K562 (cell line): ENCODE measurements around the gene FHIT. TPM values are rescaled to one million over a fixed set of nuclear protein-coding genes. Genes with fewer than 3 reads are reported as not detected.
A peak's percentile ranks its signal among the peaks of the same experiment; 100 is the strongest.

Experiments
- ATF7 ChIP-seq: fragments of 450-650 bp; IDR thresholded peaks from 2 replicates; pipeline ENCODE4 v1.7.1; 2014; ENCODE audit warnings: mild to moderate bottlenecking, moderate library complexity
- BHLHE40 ChIP-seq: IDR thresholded peaks from 2 replicates; pipeline ENCODE4 v1.6.1; 2011; ENCODE audit warnings: low read length, improper control_type of control experiment
- IFI16 ChIP-seq: fragments of 250-450 bp; sonication (Bioruptor Pico); IDR thresholded peaks from 2 replicates; pipeline ENCODE4 v2.1.2; 2022; ENCODE audit warnings: mild to moderate bottlenecking, inconsistent platforms
- JUND ChIP-seq, 2 experiments: IDR thresholded peaks; 2 replicates in 1 of 2; 3 replicates in 1 of 2; pipeline ENCODE4 v1.6.1; 2011; ENCODE audit warnings: borderline replicate concordance in 2 of 2, low read depth in 2 of 2, low read length in 2 of 2, improper control_type of control experiment in 1 of 2, missing biosample characterization in 1 of 2, missing genetic modification characterization in 1 of 2, missing genetic modification reagents in 1 of 2
- NFATC3 ChIP-seq: fragments of 450-650 bp; IDR thresholded peaks from 2 replicates; pipeline ENCODE4 v1.6.1; 2017; ENCODE audit warnings: mild to moderate bottlenecking
- TAF7 ChIP-seq: fragments of 450-650 bp; IDR thresholded peaks from 2 replicates; pipeline ENCODE4 v1.6.1; 2016; ENCODE audit warnings: missing genetic modification characterization, missing compliant biosample characterization
- ZNF707 ChIP-seq: fragments of 250-450 bp; sonication (Bioruptor Pico); conservative IDR thresholded peaks from 2 replicates; pipeline ENCODE4 v1.8.0; 2022; ENCODE audit warnings: inconsistent platforms, mild to moderate bottlenecking, moderate library complexity
- ZZZ3 ChIP-seq: fragments of 450-650 bp; IDR thresholded peaks from 2 replicates; pipeline ENCODE4 v1.6.1; 2016; ENCODE audit warnings: antibody characterized with exemption, mild to moderate bottlenecking, moderate library complexity
- polyA plus RNA-seq, 8 experiments: library from polyadenylated mRNA; depleted of rRNA in 4 of 8; stranded (reverse) in 5 of 8; unstranded in 3 of 8; fragments of >200 nt; fragmentation: Nextera tagmentation in 2 of 8; fragmentation: Illumina TruSeq in 1 of 8; extraction: Ambion mirVana in 2 of 8; extraction: Trizol in 1 of 8; gene quantifications; 2 replicates each; pipeline versions ENCODE4 v1.2.1 to v1.2.3, GENCODE V29; 2011 to 2014; ENCODE audit warnings: inconsistent platforms in 1 of 8, missing spikeins in 1 of 8
- total RNA-seq, 7 experiments: library from RNA; depleted of rRNA in 6 of 7; stranded (reverse); fragments of >200 nt in 6 of 7; fragmentation: Illumina TruSeq in 2 of 7; extraction: Trizol in 2 of 7; gene quantifications; 2 replicates each; pipeline versions ENCODE4 v1.2.1 to v1.2.3, GENCODE V29; 2011 to 2021; ENCODE audit warnings: low replicate concordance in 1 of 7
- TF ChIP-seq, protein P1 (sequence below): fragments of 450-650 bp; IDR thresholded peaks from 2 replicates; pipeline ENCODE4 v1.6.1; 2016; ENCODE audit warnings: mild to moderate bottlenecking, moderate library complexity
- TF ChIP-seq, protein P2 (sequence below): fragments of 450-650 bp; formaldehyde crosslinking; conservative IDR thresholded peaks from 2 replicates; pipeline ENCODE4 v1.4.0; 2022; ENCODE audit warnings: mild to moderate bottlenecking, missing genetic modification characterization
- TF ChIP-seq, protein P3 (sequence below): fragments of 450-650 bp; IDR thresholded peaks from 2 replicates; pipeline ENCODE4 v1.6.1; 2017; ENCODE audit warnings: antibody characterized with exemption, mild to moderate bottlenecking

The FHIT gene
- total and polyA plus RNA-seq, 9 of the 15 experiments (the other 6 are each of a cell fraction or from before 2014, with no cell fraction given): 1.7 to 9.1 (median 4.3) TPM

- TF ChIP-seq, protein P1, sequence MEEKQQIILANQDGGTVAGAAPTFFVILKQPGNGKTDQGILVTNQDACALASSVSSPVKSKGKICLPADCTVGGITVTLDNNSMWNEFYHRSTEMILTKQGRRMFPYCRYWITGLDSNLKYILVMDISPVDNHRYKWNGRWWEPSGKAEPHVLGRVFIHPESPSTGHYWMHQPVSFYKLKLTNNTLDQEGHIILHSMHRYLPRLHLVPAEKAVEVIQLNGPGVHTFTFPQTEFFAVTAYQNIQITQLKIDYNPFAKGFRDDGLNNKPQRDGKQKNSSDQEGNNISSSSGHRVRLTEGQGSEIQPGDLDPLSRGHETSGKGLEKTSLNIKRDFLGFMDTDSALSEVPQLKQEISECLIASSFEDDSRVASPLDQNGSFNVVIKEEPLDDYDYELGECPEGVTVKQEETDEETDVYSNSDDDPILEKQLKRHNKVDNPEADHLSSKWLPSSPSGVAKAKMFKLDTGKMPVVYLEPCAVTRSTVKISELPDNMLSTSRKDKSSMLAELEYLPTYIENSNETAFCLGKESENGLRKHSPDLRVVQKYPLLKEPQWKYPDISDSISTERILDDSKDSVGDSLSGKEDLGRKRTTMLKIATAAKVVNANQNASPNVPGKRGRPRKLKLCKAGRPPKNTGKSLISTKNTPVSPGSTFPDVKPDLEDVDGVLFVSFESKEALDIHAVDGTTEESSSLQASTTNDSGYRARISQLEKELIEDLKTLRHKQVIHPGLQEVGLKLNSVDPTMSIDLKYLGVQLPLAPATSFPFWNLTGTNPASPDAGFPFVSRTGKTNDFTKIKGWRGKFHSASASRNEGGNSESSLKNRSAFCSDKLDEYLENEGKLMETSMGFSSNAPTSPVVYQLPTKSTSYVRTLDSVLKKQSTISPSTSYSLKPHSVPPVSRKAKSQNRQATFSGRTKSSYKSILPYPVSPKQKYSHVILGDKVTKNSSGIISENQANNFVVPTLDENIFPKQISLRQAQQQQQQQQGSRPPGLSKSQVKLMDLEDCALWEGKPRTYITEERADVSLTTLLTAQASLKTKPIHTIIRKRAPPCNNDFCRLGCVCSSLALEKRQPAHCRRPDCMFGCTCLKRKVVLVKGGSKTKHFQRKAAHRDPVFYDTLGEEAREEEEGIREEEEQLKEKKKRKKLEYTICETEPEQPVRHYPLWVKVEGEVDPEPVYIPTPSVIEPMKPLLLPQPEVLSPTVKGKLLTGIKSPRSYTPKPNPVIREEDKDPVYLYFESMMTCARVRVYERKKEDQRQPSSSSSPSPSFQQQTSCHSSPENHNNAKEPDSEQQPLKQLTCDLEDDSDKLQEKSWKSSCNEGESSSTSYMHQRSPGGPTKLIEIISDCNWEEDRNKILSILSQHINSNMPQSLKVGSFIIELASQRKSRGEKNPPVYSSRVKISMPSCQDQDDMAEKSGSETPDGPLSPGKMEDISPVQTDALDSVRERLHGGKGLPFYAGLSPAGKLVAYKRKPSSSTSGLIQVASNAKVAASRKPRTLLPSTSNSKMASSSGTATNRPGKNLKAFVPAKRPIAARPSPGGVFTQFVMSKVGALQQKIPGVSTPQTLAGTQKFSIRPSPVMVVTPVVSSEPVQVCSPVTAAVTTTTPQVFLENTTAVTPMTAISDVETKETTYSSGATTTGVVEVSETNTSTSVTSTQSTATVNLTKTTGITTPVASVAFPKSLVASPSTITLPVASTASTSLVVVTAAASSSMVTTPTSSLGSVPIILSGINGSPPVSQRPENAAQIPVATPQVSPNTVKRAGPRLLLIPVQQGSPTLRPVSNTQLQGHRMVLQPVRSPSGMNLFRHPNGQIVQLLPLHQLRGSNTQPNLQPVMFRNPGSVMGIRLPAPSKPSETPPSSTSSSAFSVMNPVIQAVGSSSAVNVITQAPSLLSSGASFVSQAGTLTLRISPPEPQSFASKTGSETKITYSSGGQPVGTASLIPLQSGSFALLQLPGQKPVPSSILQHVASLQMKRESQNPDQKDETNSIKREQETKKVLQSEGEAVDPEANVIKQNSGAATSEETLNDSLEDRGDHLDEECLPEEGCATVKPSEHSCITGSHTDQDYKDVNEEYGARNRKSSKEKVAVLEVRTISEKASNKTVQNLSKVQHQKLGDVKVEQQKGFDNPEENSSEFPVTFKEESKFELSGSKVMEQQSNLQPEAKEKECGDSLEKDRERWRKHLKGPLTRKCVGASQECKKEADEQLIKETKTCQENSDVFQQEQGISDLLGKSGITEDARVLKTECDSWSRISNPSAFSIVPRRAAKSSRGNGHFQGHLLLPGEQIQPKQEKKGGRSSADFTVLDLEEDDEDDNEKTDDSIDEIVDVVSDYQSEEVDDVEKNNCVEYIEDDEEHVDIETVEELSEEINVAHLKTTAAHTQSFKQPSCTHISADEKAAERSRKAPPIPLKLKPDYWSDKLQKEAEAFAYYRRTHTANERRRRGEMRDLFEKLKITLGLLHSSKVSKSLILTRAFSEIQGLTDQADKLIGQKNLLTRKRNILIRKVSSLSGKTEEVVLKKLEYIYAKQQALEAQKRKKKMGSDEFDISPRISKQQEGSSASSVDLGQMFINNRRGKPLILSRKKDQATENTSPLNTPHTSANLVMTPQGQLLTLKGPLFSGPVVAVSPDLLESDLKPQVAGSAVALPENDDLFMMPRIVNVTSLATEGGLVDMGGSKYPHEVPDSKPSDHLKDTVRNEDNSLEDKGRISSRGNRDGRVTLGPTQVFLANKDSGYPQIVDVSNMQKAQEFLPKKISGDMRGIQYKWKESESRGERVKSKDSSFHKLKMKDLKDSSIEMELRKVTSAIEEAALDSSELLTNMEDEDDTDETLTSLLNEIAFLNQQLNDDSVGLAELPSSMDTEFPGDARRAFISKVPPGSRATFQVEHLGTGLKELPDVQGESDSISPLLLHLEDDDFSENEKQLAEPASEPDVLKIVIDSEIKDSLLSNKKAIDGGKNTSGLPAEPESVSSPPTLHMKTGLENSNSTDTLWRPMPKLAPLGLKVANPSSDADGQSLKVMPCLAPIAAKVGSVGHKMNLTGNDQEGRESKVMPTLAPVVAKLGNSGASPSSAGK: 0 out of 2 replicates have a peak, but pooled peaks have one; percentile 20
- no peak for TF ChIP-seq NFATC3
- TF ChIP-seq BHLHE40: no peak
- TF ChIP-seq ZZZ3: no peak
- peak; percentile 41; the same call in 1 of the 2 replicates for TF ChIP-seq ATF7
- TF ChIP-seq, protein P2, sequence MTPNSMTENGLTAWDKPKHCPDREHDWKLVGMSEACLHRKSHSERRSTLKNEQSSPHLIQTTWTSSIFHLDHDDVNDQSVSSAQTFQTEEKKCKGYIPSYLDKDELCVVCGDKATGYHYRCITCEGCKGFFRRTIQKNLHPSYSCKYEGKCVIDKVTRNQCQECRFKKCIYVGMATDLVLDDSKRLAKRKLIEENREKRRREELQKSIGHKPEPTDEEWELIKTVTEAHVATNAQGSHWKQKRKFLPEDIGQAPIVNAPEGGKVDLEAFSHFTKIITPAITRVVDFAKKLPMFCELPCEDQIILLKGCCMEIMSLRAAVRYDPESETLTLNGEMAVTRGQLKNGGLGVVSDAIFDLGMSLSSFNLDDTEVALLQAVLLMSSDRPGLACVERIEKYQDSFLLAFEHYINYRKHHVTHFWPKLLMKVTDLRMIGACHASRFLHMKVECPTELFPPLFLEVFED (CRISPR knock-in tag): no peak
- TF ChIP-seq TAF7: no peak
- TF ChIP-seq IFI16: no peak
- TF ChIP-seq JUND (IDR thresholded peaks at IDR 0.05; ENCODE audit: borderline replicate concordance, low read depth, low read length): peak; percentile 54; the same call in 1 of the 2 replicates
- TF ChIP-seq JUND (tag; IDR thresholded peaks at IDR 0.05; ENCODE audit: borderline replicate concordance, low read depth, low read length): no peak
- TF ChIP-seq, protein P3, sequence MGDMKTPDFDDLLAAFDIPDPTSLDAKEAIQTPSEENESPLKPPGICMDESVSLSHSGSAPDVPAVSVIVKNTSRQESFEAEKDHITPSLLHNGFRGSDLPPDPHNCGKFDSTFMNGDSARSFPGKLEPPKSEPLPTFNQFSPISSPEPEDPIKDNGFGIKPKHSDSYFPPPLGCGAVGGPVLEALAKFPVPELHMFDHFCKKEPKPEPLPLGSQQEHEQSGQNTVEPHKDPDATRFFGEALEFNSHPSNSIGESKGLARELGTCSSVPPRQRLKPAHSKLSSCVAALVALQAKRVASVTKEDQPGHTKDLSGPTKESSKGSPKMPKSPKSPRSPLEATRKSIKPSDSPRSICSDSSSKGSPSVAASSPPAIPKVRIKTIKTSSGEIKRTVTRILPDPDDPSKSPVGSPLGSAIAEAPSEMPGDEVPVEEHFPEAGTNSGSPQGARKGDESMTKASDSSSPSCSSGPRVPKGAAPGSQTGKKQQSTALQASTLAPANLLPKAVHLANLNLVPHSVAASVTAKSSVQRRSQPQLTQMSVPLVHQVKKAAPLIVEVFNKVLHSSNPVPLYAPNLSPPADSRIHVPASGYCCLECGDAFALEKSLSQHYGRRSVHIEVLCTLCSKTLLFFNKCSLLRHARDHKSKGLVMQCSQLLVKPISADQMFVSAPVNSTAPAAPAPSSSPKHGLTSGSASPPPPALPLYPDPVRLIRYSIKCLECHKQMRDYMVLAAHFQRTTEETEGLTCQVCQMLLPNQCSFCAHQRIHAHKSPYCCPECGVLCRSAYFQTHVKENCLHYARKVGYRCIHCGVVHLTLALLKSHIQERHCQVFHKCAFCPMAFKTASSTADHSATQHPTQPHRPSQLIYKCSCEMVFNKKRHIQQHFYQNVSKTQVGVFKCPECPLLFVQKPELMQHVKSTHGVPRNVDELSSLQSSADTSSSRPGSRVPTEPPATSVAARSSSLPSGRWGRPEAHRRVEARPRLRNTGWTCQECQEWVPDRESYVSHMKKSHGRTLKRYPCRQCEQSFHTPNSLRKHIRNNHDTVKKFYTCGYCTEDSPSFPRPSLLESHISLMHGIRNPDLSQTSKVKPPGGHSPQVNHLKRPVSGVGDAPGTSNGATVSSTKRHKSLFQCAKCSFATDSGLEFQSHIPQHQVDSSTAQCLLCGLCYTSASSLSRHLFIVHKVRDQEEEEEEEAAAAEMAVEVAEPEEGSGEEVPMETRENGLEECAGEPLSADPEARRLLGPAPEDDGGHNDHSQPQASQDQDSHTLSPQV: peak; percentile 23; the same call in 1 of the 2 replicates
- no peak for TF ChIP-seq ZNF707 (CRISPR knock-in tag)
Measured at GRCh38 chr3:60250206-60250605, 1001.0 kb downstream of the FHIT start (continued).
